GM12875 (cell line): ENCODE results near the gene TRIM38.
"Not testable (repeated sequence)": the region's sequence is repeated elsewhere in the genome, so short reads cannot be mapped to it uniquely, and the experiment has no call there.

Experiments
- H3K4me3 ChIP-seq: one replicate; pipeline ENCODE4 v1.5.1; 2011; ENCODE audit warnings: low read depth, low read length, control low read depth
- TF ChIP-seq, protein P1 (sequence below): IDR thresholded peaks from 2 replicates; pipeline ENCODE4 v1.5.1; 2011; ENCODE audit warnings: low read depth, mild to moderate bottlenecking, control low read depth, inconsistent platforms, low read length, moderate library complexity, borderline replicate concordance; ENCODE audit not compliant: insufficient read depth

TRIM38 gene

DNA sequence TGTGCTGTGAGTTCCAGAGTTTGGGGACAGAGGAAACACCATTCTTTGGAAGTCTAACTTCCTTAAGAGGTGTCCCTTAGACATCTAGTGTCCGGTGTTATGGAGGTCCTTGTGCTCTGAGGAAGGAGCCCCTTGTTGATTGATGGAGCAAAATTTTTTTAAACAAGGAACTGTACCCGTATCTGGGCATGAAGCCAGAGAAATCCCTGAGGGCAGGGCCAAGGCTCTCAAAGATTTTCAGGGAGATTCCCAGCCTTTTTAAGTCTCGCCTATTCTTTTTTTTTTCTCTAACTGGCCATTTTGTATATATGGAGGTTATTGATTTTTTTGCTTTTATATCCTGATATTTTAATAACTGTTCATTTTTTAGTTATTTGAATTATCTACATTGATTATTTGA is 45.9 kb downstream of the TRIM38 start:
- no peak overlapping the region for H3K4me3 ChIP-seq
- TF ChIP-seq, protein P1, sequence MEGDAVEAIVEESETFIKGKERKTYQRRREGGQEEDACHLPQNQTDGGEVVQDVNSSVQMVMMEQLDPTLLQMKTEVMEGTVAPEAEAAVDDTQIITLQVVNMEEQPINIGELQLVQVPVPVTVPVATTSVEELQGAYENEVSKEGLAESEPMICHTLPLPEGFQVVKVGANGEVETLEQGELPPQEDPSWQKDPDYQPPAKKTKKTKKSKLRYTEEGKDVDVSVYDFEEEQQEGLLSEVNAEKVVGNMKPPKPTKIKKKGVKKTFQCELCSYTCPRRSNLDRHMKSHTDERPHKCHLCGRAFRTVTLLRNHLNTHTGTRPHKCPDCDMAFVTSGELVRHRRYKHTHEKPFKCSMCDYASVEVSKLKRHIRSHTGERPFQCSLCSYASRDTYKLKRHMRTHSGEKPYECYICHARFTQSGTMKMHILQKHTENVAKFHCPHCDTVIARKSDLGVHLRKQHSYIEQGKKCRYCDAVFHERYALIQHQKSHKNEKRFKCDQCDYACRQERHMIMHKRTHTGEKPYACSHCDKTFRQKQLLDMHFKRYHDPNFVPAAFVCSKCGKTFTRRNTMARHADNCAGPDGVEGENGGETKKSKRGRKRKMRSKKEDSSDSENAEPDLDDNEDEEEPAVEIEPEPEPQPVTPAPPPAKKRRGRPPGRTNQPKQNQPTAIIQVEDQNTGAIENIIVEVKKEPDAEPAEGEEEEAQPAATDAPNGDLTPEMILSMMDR: no peak

DNA sequence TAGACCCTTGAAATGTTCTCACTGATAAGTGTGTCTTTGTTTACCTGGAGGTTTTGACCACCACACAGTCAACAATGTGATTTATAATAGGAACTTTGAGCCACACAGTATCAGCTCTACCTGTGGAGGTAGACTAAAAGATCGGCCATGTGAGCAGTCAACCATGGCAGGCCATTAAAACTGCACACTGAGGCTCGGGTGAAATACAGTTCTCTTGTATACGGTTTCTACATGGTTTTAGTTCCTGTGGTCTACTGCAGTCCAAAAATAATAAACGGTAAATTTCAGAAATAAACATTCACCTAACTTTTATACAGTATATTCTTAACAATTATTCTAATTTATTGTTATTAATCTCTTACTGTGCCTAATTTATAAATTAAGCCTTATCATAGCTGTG is 47.2 kb downstream of the TRIM38 start:
- TF ChIP-seq, protein P1: no peak
- no peak overlapping the region for H3K4me3 ChIP-seq

DNA sequence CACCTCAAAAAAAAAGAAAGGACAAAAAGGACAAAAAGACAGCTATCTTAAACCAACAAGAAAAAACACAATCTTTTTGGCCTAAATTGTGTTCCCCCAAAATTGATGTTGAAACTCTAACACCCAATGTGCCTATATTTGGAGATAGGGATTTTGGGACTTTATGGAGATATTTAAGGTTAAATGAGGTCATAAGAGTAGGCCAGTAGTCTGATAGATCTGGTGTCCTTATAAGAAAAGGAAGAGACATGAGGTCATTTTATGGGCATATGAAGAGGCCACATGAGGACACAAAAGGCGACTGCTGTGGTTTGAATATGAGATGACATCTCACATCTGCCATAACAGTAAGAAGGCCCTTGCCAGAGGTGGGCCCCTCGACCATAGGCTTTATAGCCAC is 49.5 kb downstream of the TRIM38 start:
- TF ChIP-seq, protein P1: no peak
- no peak overlapping the region for H3K4me3 ChIP-seq

DNA sequence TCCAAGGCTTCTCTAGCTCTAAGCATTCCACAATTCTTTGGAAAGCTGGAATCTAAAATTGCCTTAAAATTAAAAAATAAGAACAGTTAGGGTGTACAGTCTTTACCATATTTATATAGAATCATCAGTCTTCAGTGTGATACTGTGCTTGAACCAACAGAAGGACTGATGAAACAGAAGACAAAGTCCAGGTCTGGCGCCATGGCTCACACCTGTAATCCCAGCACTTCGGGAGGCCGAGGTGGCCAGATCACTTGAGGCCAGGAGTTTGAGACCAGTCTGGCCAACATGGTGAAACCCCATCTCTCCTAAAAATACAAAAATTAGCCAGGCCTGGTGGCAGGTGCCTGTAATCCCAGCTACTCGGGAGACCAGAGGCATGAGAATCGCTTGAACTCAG is 51.8 kb downstream of the TRIM38 start:
- not testable (repeated sequence) for H3K4me3 ChIP-seq

DNA sequence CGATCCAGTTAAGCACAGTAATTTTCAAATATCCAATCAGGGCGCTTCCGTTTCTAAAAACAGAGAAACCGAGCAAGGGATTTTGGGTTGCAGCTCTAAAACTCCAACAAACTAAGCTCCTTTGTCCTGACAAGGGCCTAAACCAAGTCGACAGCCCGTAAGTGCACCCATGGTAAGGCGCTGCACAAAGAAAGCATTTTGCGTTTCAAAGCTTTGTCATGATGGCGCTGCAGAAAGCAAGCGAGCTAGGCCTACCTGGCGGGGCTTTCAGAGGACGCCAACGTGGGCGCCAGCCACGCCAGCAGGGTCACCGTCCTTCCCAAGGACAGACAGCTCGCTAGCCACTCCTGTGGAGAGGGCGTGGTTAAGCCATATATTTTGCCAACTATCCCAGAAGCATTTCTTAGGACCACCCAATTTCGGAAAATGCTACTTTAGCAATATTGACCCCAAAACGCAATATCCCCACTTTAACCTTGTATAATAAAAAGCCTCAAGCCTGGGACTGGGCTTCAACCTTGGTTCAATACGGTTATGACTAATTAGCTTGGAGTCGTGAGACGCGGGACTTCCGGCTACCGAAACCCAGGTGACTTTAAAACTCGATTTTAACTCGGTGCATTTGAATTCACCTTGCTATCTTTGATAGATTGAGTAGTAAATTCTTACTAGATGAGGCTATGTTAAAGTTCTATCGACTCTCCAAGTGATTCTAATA is 53.8 kb downstream of the TRIM38 start:
- no peak overlapping the region for H3K4me3 ChIP-seq

DNA sequence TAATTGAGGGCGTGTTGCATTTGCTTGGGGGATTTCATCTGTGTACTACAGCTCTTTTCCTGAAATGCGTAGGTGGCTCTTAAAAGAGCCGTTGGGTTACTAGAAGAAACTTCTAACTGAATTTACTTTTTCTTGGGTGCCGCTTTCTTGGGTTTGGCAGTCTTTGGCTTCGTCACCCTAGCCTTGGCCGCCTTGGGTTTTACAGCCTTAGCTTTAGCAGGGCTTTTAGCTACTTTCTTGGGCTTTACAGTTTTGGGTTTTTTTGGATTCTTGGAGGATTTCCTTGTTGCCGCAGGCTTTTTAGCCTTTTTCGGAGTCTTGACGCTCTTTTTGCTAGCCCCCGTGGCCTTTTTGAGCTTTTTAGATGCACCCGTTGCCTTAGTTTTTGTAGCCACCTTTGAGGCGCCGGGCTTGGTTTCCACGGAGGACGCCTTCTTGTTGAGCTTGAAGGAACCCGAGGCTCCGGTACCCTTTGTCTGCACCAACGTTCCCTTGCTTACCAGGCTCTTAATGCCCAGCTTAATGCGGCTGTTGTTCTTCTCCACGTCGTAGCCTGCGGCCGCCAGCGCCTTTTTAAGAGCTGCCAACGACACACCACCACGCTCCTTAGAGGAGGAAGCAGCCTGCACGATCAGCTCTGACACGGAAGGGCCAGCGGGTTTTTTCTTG is 54.5 kb downstream of the TRIM38 start:
- TF ChIP-seq, protein P1: no peak
- no peak overlapping the region for H3K4me3 ChIP-seq

More for the DNA sequence above, 53.8 kb downstream of the TRIM38 start:
- TF ChIP-seq, protein P1: no peak

DNA sequence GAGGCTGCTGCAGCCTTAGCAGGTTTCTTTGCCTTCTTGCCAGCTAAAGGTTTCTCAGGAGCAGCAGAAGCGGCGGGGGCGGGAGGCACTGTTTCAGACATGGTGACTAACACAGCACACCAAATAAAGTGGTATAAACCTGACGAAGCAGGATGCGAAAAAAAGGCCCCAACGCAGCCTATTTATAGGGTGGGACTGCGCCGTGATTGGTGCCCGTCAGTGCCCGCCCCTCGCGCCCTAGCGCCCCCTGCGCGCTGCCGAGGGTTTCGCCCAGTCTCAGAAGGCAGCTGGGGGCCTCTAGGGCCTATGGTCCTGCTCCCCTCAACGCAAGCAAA is 55.0 kb downstream of the TRIM38 start:
- H3K4me3 ChIP-seq: no peak overlapping the region
- TF ChIP-seq, protein P1: no peak
